ENCODE results near the gene WDR5B. TPM values are rescaled to one million over a fixed set of nuclear protein-coding genes. Genes with fewer than 3 reads are reported as not detected.

The WDR5B gene
- total and polyA plus RNA-seq, 2 of the 8 experiments (the other 6 are each of a cell fraction or from before 2014, with no cell fraction given), result 1.9 to 3.5 TPM

DNA sequence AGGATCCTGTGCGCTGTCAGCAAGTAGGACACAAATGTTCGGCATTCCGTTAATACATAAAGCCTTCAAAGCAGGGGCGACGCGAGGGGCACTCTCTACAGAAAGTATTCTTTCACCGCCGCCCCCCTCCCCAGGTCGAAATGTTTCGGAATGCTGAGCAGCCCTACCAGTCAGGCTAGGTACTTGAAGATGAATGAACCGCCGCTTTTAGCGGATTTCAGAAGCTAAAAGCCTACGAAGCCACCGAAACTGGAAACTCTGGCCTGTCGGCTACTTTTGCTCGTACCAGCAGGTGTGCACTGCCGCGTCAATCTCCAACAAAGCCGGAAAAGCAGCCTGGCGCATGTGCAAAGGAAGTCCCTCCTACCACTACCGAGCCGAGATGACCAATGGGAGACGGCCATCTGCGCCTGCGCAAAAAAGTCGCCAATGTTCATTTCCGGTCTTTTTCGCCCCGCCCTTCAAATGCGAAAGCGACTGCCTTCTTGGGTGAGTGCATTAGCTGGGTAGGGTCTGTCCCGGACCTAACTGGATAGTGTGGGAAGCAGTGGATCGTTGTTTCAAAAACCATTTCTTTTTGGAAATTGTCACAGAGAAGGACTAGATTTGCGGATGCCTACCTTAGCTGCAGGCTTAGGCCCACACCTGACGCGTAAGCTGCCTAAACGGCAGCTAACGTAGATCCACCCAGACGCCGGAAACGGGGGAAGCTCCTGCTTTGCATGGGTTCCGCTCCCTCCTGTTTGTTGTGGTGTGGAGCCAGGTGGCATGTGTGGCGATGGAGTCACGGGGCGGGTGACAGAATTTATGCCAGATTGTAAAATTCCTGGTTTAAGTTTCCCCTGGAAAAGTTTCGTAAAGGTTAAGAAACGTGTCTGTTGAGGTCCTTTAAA lies at the start of gene WDR5B (continued):
- TF ChIP-seq RNF2 (IDR thresholded peaks at IDR 0.05; ENCODE audit: borderline replicate concordance, low read depth, low read length, missing control alignments, poor library complexity, severe bottlenecking), result no peak
- no peak for TF ChIP-seq CHD1 (IDR thresholded peaks at IDR 0.05; ENCODE audit: low read depth, low read length)
- TF ChIP-seq SP1 (IDR thresholded peaks at IDR 0.05; ENCODE audit: low read depth, low read length), result 0 out of 2 replicates have a peak, but pooled peaks have one; percentile 14
- TF ChIP-seq, protein P1, sequence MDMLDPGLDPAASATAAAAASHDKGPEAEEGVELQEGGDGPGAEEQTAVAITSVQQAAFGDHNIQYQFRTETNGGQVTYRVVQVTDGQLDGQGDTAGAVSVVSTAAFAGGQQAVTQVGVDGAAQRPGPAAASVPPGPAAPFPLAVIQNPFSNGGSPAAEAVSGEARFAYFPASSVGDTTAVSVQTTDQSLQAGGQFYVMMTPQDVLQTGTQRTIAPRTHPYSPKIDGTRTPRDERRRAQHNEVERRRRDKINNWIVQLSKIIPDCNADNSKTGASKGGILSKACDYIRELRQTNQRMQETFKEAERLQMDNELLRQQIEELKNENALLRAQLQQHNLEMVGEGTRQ (IDR thresholded peaks at IDR 0.05; ENCODE audit: low read length), result 0 out of 2 replicates have a peak, but pooled peaks have one; percentile 6
- TF ChIP-seq TAF7 (optimal IDR thresholded peaks at IDR 0.05; ENCODE audit: borderline replicate concordance, low read depth, low read length), result peak; percentile 85
